ENCODE data around the gene NACC2. TPM values are rescaled to one million over a fixed set of nuclear protein-coding genes. Genes with fewer than 3 reads are reported as not detected.

Gene NACC2
- total and polyA plus RNA-seq, 9 of the 15 experiments (the other 6 are each of a cell fraction or from before 2014, with no cell fraction given) = 0.70 to 25.1 (median 5.6) TPM

DNA sequence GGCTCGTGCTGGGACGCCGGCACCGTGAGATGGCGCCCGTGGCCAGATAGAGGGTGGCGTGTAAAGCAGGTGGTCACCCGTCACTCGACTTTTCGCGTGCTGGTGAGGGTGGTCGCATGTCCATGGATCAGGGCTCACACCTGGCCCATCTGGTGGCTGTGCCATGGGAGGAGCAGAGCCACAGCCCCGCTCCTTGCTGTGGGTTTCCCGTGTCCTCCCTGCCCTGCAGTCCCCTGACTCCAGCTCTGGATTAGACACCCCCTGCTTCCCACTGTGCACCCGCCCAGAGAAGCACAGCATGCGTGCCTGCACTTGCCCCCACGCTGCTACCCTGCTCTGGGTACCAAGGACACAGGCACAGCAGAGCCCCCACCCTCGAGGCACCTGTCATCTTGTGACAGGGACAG, 25.4 kb upstream of the NACC2 start:
- 64% methylated on average over 18 of the region's 18 CpGs for WGBS (ENCODE audit: insufficient coverage, low coverage, missing lambda C conversion rate)
- H3K4me1 ChIP-seq (replicated peaks in 1 of 2; ENCODE audit: control insufficient read depth in 2 of 2, insufficient read depth in 2 of 2, low read length in 2 of 2) = peaks cover 18 to 64% of the 10 kb centered on the region in 2 experiments
- peaks cover 0 to 12% of the 10 kb centered on the region in 2 experiments; a peak in 2 of 5 replicates for H3K27me3 ChIP-seq (ENCODE audit: control insufficient read depth in 2 of 2, insufficient read depth in 2 of 2, low read length in 2 of 2)
- H2AFZ ChIP-seq (ENCODE audit: low read depth, low read length) = no peak overlapping the region
- intact Hi-C loops (cut with micrococcal nuclease) (loop anchor here (5.0 to 10.0 kb wide), 2 partner anchors 256 to 323 kb away; no protein-coding TSS in a partner anchor), in situ Hi-C loops (cut with MboI) (loop anchor here (5.0 kb wide), 1 partner anchor 318 kb away; no protein-coding TSS in a partner anchor)
- ChIA-PET CTCF (ENCODE audit: low intra/inter-chr PET ratio) (no interaction called here), POLR2A (no interaction called here)
- H3K4me3 ChIP-seq = no peak overlapping the region
- H3K4me2 ChIP-seq (ENCODE audit: insufficient read depth, low read length) = no peak overlapping the region; the same call in 1 of the 2 replicates
- peak overlapping the region in 1 of 2 experiments; percentile 86; a peak in 2 of 4 replicates for H3K9ac ChIP-seq (ENCODE audit: insufficient read depth in 1 of 2, low read depth in 2 of 2, low read length in 2 of 2)
- TF ChIP-seq ZC3H4 (CRISPR knock-in tag; IDR thresholded peaks at IDR 0.05; ENCODE audit: borderline replicate concordance) (0 out of 2 replicates have a peak, but pooled peaks have one; percentile 33), IFI16 (CRISPR knock-in tag; IDR thresholded peaks at IDR 0.05) (no peak), RBFOX2 (IDR thresholded peaks at IDR 0.05; ENCODE audit: low read depth, low read length) (0 out of 2 replicates have a peak, but pooled peaks have one; percentile 11)
- TF ChIP-seq, protein P1, sequence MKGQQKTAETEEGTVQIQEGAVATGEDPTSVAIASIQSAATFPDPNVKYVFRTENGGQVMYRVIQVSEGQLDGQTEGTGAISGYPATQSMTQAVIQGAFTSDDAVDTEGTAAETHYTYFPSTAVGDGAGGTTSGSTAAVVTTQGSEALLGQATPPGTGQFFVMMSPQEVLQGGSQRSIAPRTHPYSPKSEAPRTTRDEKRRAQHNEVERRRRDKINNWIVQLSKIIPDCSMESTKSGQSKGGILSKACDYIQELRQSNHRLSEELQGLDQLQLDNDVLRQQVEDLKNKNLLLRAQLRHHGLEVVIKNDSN (CRISPR knock-in tag; IDR thresholded peaks at IDR 0.05) = peak; percentile 16; the same call in 1 of the 2 replicates
- TF ChIP-seq, protein P2, sequence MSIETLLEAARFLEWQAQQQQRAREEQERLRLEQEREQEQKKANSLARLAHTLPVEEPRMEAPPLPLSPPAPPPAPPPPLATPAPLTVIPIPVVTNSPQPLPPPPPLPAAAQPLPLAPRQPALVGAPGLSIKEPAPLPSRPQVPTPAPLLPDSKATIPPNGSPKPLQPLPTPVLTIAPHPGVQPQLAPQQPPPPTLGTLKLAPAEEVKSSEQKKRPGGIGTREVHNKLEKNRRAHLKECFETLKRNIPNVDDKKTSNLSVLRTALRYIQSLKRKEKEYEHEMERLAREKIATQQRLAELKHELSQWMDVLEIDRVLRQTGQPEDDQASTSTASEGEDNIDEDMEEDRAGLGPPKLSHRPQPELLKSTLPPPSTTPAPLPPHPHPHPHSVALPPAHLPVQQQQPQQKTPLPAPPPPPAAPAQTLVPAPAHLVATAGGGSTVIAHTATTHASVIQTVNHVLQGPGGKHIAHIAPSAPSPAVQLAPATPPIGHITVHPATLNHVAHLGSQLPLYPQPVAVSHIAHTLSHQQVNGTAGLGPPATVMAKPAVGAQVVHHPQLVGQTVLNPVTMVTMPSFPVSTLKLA (conservative IDR thresholded peaks at IDR 0.05) = 0 out of 4 replicates have a peak, but pooled peaks of 1 of the 2 experiments have one; percentile 8
- TF ChIP-seq, protein P3, sequence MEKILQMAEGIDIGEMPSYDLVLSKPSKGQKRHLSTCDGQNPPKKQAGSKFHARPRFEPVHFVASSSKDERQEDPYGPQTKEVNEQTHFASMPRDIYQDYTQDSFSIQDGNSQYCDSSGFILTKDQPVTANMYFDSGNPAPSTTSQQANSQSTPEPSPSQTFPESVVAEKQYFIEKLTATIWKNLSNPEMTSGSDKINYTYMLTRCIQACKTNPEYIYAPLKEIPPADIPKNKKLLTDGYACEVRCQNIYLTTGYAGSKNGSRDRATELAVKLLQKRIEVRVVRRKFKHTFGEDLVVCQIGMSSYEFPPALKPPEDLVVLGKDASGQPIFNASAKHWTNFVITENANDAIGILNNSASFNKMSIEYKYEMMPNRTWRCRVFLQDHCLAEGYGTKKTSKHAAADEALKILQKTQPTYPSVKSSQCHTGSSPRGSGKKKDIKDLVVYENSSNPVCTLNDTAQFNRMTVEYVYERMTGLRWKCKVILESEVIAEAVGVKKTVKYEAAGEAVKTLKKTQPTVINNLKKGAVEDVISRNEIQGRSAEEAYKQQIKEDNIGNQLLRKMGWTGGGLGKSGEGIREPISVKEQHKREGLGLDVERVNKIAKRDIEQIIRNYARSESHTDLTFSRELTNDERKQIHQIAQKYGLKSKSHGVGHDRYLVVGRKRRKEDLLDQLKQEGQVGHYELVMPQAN (IDR thresholded peaks at IDR 0.05; ENCODE audit: borderline replicate concordance) = no peak
- TF ChIP-seq, protein P4, sequence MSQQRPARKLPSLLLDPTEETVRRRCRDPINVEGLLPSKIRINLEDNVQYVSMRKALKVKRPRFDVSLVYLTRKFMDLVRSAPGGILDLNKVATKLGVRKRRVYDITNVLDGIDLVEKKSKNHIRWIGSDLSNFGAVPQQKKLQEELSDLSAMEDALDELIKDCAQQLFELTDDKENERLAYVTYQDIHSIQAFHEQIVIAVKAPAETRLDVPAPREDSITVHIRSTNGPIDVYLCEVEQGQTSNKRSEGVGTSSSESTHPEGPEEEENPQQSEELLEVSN (IDR thresholded peaks at IDR 0.05; ENCODE audit: borderline replicate concordance in 1 of 2, extremely low read depth in 1 of 2, insufficient read depth in 1 of 2, insufficient read length in 1 of 2, low read depth in 1 of 2, low read length in 1 of 2, poor library complexity in 1 of 2, severe bottlenecking in 1 of 2) = peak in 1 of 2 experiments; percentile 3
- TF ChIP-seq, protein P5, sequence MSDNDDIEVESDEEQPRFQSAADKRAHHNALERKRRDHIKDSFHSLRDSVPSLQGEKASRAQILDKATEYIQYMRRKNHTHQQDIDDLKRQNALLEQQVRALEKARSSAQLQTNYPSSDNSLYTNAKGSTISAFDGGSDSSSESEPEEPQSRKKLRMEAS (CRISPR knock-in tag; IDR thresholded peaks at IDR 0.05) = peak; percentile 55; the same call in 1 of the 2 replicates
- TF ChIP-seq, protein P6, sequence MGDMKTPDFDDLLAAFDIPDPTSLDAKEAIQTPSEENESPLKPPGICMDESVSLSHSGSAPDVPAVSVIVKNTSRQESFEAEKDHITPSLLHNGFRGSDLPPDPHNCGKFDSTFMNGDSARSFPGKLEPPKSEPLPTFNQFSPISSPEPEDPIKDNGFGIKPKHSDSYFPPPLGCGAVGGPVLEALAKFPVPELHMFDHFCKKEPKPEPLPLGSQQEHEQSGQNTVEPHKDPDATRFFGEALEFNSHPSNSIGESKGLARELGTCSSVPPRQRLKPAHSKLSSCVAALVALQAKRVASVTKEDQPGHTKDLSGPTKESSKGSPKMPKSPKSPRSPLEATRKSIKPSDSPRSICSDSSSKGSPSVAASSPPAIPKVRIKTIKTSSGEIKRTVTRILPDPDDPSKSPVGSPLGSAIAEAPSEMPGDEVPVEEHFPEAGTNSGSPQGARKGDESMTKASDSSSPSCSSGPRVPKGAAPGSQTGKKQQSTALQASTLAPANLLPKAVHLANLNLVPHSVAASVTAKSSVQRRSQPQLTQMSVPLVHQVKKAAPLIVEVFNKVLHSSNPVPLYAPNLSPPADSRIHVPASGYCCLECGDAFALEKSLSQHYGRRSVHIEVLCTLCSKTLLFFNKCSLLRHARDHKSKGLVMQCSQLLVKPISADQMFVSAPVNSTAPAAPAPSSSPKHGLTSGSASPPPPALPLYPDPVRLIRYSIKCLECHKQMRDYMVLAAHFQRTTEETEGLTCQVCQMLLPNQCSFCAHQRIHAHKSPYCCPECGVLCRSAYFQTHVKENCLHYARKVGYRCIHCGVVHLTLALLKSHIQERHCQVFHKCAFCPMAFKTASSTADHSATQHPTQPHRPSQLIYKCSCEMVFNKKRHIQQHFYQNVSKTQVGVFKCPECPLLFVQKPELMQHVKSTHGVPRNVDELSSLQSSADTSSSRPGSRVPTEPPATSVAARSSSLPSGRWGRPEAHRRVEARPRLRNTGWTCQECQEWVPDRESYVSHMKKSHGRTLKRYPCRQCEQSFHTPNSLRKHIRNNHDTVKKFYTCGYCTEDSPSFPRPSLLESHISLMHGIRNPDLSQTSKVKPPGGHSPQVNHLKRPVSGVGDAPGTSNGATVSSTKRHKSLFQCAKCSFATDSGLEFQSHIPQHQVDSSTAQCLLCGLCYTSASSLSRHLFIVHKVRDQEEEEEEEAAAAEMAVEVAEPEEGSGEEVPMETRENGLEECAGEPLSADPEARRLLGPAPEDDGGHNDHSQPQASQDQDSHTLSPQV (IDR thresholded peaks at IDR 0.05) = no peak
- H3K9me1 ChIP-seq (ENCODE audit: control insufficient read depth, insufficient read depth, low read length) = no peaks in the 10 kb centered on the region
- H3K27ac ChIP-seq (ENCODE audit: extremely low read depth, low read depth, low read length) = no peak overlapping the region
- ATAC-seq = no peak
- peaks cover 15% of the 10 kb centered on the region; the same call in 1 of the 3 replicates for H3K36me3 ChIP-seq (ENCODE audit: control insufficient read depth, insufficient read depth, low read length)
- H3K79me2 ChIP-seq (ENCODE audit: control insufficient read depth, insufficient read depth, low read length) = peaks cover 31% of the 10 kb centered on the region
- no peaks in the 10 kb centered on the region for H3K9me3 ChIP-seq (replicated peaks; ENCODE audit: control insufficient read depth, insufficient read depth, low read depth, low read length)
- no peak for DNase-seq (ENCODE audit: extremely low read depth in 1 of 4, low spot score in 3 of 4)
- BruUV-seq (replicated peaks) = no TSS peak
- FAIRE-seq = no peak
- H4K20me1 ChIP-seq (replicated peaks; ENCODE audit: control insufficient read depth, insufficient read depth, low read length) = peaks cover 6% of the 10 kb centered on the region; the same call in 1 of the 2 replicates

Data from K562 (cell line).